WTC11 (cell line): ENCODE results near the gene TDRD3.

ENCODE experiments used
- GABPB1 ChIP-seq: sonication (generic); formaldehyde crosslinking; IDR thresholded peaks from 2 replicates; pipeline ENCODE4 v1.8.1; 2023; ENCODE audit warnings: mild to moderate bottlenecking, missing genetic modification reagents
- PRRX2 ChIP-seq: fragments of 250-450 bp; sonication (Bioruptor Pico); IDR thresholded peaks from 2 replicates; pipeline ENCODE4 v1.8.0; 2021; ENCODE audit warnings: mild to moderate bottlenecking
- RORB ChIP-seq: fragments of 250-450 bp; sonication (Bioruptor Pico); IDR thresholded peaks from 2 replicates; pipeline ENCODE4 v1.9.0; 2021; ENCODE audit warnings: mild to moderate bottlenecking
- TF ChIP-seq, protein P1 (sequence below): fragments of 200-600 bp; IDR thresholded peaks from 2 replicates; pipeline ENCODE4 v1.8.0; 2022; ENCODE audit warnings: antibody characterized with exemption
- TF ChIP-seq, protein P2 (sequence below): sonication (generic); formaldehyde crosslinking; conservative IDR thresholded peaks from 2 replicates; pipeline ENCODE4 v1.8.1; 2022; ENCODE audit warnings: mild to moderate bottlenecking, missing genetic modification reagents

DNA sequence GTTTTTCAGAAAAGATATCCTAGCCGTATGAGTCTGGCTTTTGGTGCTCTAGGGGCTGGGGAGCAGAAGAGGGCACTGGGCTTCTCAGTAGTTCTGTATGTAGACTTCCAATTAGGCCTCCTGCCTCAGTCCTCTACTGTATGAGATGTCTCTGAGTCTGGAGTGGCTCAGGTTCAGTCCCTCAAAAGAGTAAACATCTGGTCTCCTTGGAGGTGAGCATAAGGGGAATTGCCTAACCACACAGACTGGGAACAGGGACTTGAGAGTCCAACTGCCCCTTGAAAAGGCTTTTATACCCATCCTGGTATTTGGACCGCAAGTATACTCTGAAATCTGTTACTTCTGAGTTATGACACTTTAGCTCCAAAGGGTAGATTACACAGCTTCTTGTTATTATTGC is 214.5 kb downstream of the TDRD3 start:
- TF ChIP-seq PRRX2: no peak
- TF ChIP-seq, protein P1, sequence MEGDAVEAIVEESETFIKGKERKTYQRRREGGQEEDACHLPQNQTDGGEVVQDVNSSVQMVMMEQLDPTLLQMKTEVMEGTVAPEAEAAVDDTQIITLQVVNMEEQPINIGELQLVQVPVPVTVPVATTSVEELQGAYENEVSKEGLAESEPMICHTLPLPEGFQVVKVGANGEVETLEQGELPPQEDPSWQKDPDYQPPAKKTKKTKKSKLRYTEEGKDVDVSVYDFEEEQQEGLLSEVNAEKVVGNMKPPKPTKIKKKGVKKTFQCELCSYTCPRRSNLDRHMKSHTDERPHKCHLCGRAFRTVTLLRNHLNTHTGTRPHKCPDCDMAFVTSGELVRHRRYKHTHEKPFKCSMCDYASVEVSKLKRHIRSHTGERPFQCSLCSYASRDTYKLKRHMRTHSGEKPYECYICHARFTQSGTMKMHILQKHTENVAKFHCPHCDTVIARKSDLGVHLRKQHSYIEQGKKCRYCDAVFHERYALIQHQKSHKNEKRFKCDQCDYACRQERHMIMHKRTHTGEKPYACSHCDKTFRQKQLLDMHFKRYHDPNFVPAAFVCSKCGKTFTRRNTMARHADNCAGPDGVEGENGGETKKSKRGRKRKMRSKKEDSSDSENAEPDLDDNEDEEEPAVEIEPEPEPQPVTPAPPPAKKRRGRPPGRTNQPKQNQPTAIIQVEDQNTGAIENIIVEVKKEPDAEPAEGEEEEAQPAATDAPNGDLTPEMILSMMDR: no peak
- TF ChIP-seq, protein P2, sequence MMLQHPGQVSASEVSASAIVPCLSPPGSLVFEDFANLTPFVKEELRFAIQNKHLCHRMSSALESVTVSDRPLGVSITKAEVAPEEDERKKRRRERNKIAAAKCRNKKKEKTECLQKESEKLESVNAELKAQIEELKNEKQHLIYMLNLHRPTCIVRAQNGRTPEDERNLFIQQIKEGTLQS (CRISPR knock-in tag): no peak
- TF ChIP-seq GABPB1 (CRISPR knock-in tag): no peak
- TF ChIP-seq RORB (CRISPR knock-in tag): no peak
